ENCODE results near the gene INTS1. TPM values are rescaled to one million over a fixed set of nuclear protein-coding genes. Genes with fewer than 3 reads are reported as not detected.

The INTS1 gene
- total and polyA plus RNA-seq, 3 experiments from 2014 or later, result 26.1 to 111 (median 96.6) TPM

GRCh38 chr7:1440620-1441019 is 63.6 kb downstream of the INTS1 start:
- no peak overlapping the region for H3K4me3 Mint-ChIP-seq
- no peaks in the 10 kb centered on the region for H3K9me3 ChIP-seq (ENCODE audit: low read length)
- no peaks in the 10 kb centered on the region for H3K36me3 Mint-ChIP-seq
- no peak overlapping the region for H3K4me3 ChIP-seq (ENCODE audit: low read length)
- no peaks in the 10 kb centered on the region for H3K9me3 Mint-ChIP-seq
- no peaks in the 10 kb centered on the region for H3K27me3 ChIP-seq (ENCODE audit: insufficient read depth, low read length, poor library complexity, severe bottlenecking)
- CTCF ChIA-PET, result interaction anchor here (1.9 kb wide), 1 partner anchor 34 kb away, joined by 5 read pairs; no protein-coding TSS in a partner anchor
- no peaks in the 10 kb centered on the region for H3K4me1 Mint-ChIP-seq
- H3K36me3 ChIP-seq (ENCODE audit: insufficient read depth, low read length), result no peaks in the 10 kb centered on the region
- DNase-seq, result no peak
- peaks cover 0 to 2% of the 10 kb centered on the region in 2 donors for H3K27me3 Mint-ChIP-seq
- no peak overlapping the region for H3K27ac ChIP-seq (ENCODE audit: low read depth, low read length)
- H3K4me1 ChIP-seq (ENCODE audit: insufficient read depth, low read length), result no peaks in the 10 kb centered on the region
- no peak overlapping the region for H3K27ac Mint-ChIP-seq
- POLR2A ChIA-PET, result no interaction called here

- H3K27ac ChIP-seq (ENCODE audit: low read depth, low read length), result no peak overlapping the region
- Mint-ChIP-seq H3K36me3 (no peaks in the 10 kb centered on the region), H3K9me3 (no peaks in the 10 kb centered on the region), H3K4me3 (no peak overlapping the region), H3K27me3 (peaks cover 0 to 2% of the 10 kb centered on the region in 2 donors), H3K4me1 (no peaks in the 10 kb centered on the region), H3K27ac (no peak overlapping the region)
- H3K4me1 ChIP-seq (ENCODE audit: insufficient read depth, low read length), result no peaks in the 10 kb centered on the region
- ChIA-PET CTCF (interaction anchor here (1.9 kb wide), 1 partner anchor 35 kb away, joined by 5 read pairs; no protein-coding TSS in a partner anchor), POLR2A (no interaction called here)
- no peak overlapping the region for H3K4me3 ChIP-seq (ENCODE audit: low read length)
- H3K36me3 ChIP-seq (ENCODE audit: insufficient read depth, low read length), result no peaks in the 10 kb centered on the region
- no peaks in the 10 kb centered on the region for H3K9me3 ChIP-seq (ENCODE audit: low read length)
- DNase-seq, result no peak
- no peaks in the 10 kb centered on the region for H3K27me3 ChIP-seq (ENCODE audit: insufficient read depth, low read length, poor library complexity, severe bottlenecking)
Measured at GRCh38 chr7:1439373-1440363, 64.5 kb downstream of the INTS1 start.

GRCh38 chr7:1438821-1439220 is 65.4 kb downstream of the INTS1 start:
- Mint-ChIP-seq H3K9me3 (no peaks in the 10 kb centered on the region), H3K36me3 (no peaks in the 10 kb centered on the region), H3K4me3 (no peak overlapping the region), H3K4me1 (no peaks in the 10 kb centered on the region), H3K27me3 (peaks cover 0 to 2% of the 10 kb centered on the region in 2 donors), H3K27ac (no peak overlapping the region)
- Histone ChIP-seq H3K36me3 (ENCODE audit: insufficient read depth, low read length) (no peaks in the 10 kb centered on the region), H3K9me3 (ENCODE audit: low read length) (no peaks in the 10 kb centered on the region), H3K27me3 (ENCODE audit: insufficient read depth, low read length, poor library complexity, severe bottlenecking) (no peaks in the 10 kb centered on the region), H3K4me1 (ENCODE audit: insufficient read depth, low read length) (no peaks in the 10 kb centered on the region), H3K4me3 (ENCODE audit: low read length) (no peak overlapping the region), H3K27ac (ENCODE audit: low read depth, low read length) (no peak overlapping the region)
- CTCF ChIA-PET, result no interaction called here
- POLR2A ChIA-PET, result no interaction called here
- DNase-seq, result no peak

GRCh38 chr7:1438208-1438607 is 66.0 kb downstream of the INTS1 start:
- Mint-ChIP-seq H3K4me3 (no peak overlapping the region), H3K27me3 (peaks cover 0 to 2% of the 10 kb centered on the region in 2 donors), H3K27ac (no peak overlapping the region), H3K36me3 (no peaks in the 10 kb centered on the region), H3K9me3 (no peaks in the 10 kb centered on the region), H3K4me1 (no peaks in the 10 kb centered on the region)
- Histone ChIP-seq H3K27ac (ENCODE audit: low read depth, low read length) (no peak overlapping the region), H3K4me1 (ENCODE audit: insufficient read depth, low read length) (no peaks in the 10 kb centered on the region), H3K9me3 (ENCODE audit: low read length) (no peaks in the 10 kb centered on the region), H3K36me3 (ENCODE audit: insufficient read depth, low read length) (no peaks in the 10 kb centered on the region), H3K4me3 (ENCODE audit: low read length) (no peak overlapping the region), H3K27me3 (ENCODE audit: insufficient read depth, low read length, poor library complexity, severe bottlenecking) (no peaks in the 10 kb centered on the region)
- POLR2A ChIA-PET, result no interaction called here
- no peak for DNase-seq
- CTCF ChIA-PET, result no interaction called here

GRCh38 chr7:1437155-1437880 is 66.9 kb downstream of the INTS1 start:
- POLR2A ChIA-PET, result no interaction called here
- H3K4me1 Mint-ChIP-seq, result peaks cover 2 to 3% (median 2%) of the 10 kb centered on the region in 3 donors
- H3K27ac ChIP-seq (ENCODE audit: low read depth, low read length), result no peak overlapping the region
- CTCF ChIA-PET, result no interaction called here
- H3K9me3 Mint-ChIP-seq, result no peaks in the 10 kb centered on the region
- H3K27ac Mint-ChIP-seq, result no peak overlapping the region
- no peaks in the 10 kb centered on the region for H3K36me3 Mint-ChIP-seq
- H3K36me3 ChIP-seq (ENCODE audit: insufficient read depth, low read length), result no peaks in the 10 kb centered on the region
- H3K27me3 Mint-ChIP-seq, result peaks cover 2 to 3% of the 10 kb centered on the region in 2 donors
- H3K4me1 ChIP-seq (ENCODE audit: insufficient read depth, low read length), result peaks cover 2% of the 10 kb centered on the region
- H3K4me3 Mint-ChIP-seq, result no peak overlapping the region
- H3K9me3 ChIP-seq (ENCODE audit: low read length), result no peaks in the 10 kb centered on the region
- H3K4me3 ChIP-seq (ENCODE audit: low read length), result no peak overlapping the region
- DNase-seq, result no peak
- H3K27me3 ChIP-seq (ENCODE audit: insufficient read depth, low read length, poor library complexity, severe bottlenecking), result no peaks in the 10 kb centered on the region

GRCh38 chr7:1436608-1437007 is 67.6 kb downstream of the INTS1 start:
- Mint-ChIP-seq H3K4me3 (no peak overlapping the region), H3K4me1 (peaks cover 2 to 4% (median 4%) of the 10 kb centered on the region in 3 donors), H3K27me3 (peaks cover 4% of the 10 kb centered on the region in 2 donors), H3K27ac (no peak overlapping the region), H3K9me3 (no peaks in the 10 kb centered on the region), H3K36me3 (no peaks in the 10 kb centered on the region)
- Histone ChIP-seq H3K4me3 (ENCODE audit: low read length) (no peak overlapping the region), H3K4me1 (ENCODE audit: insufficient read depth, low read length) (peaks cover 5% of the 10 kb centered on the region), H3K36me3 (ENCODE audit: insufficient read depth, low read length) (no peaks in the 10 kb centered on the region), H3K27me3 (ENCODE audit: insufficient read depth, low read length, poor library complexity, severe bottlenecking) (no peaks in the 10 kb centered on the region), H3K9me3 (ENCODE audit: low read length) (no peaks in the 10 kb centered on the region), H3K27ac (ENCODE audit: low read depth, low read length) (no peak overlapping the region)
- no peak for DNase-seq
- ChIA-PET POLR2A (no interaction called here), CTCF (no interaction called here)

DNA sequence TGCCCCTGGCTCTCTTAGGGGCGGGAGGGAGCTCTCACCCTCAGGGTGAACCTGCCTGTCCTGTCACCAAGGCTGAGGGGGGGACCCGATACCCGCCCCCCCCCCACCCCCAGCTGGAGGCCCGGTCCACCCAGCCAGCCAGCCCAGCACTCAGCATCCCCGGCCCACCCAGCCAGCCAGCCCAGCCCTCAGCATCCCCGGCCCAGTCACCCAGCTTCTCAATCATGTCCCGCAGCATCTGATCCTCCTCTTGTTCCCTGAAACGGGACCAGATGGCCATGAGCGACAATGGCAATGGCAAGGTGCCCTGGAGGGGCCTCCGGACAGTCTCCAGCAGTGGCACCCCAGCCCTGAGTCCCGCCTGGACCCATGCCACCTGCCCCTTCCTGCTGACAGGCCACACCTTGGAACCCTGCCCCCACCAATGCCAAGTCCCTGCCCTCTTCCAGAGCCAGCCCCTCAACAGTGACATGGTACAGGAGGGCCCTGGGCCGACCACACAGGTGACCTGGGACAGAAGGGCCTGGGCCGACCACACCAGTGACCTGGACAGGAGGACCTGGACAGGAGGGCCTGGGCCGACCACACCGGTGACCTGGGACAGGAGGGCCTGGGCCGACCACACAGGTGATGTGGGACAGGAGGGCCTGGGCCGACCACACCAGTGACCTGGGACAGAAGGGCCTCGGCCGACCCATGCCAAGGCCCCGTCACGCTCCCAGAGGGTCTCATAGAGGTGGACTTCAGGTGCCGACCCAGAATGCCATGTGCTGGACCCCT is 69.1 kb downstream of the INTS1 start:
- H3K4me3 ChIP-seq (ENCODE audit: low read length), result no peak overlapping the region
- no peak overlapping the region for H3K27ac Mint-ChIP-seq
- H3K27me3 Mint-ChIP-seq, result peaks cover 4% of the 10 kb centered on the region in 2 donors
- peaks cover 2 to 4% (median 4%) of the 10 kb centered on the region in 3 donors for H3K4me1 Mint-ChIP-seq
- no peaks in the 10 kb centered on the region for H3K9me3 ChIP-seq (ENCODE audit: low read length)
- DNase-seq, result no peak
- no peaks in the 10 kb centered on the region for H3K36me3 ChIP-seq (ENCODE audit: insufficient read depth, low read length)
- H3K9me3 Mint-ChIP-seq, result no peaks in the 10 kb centered on the region
- no peaks in the 10 kb centered on the region for H3K27me3 ChIP-seq (ENCODE audit: insufficient read depth, low read length, poor library complexity, severe bottlenecking)
- H3K36me3 Mint-ChIP-seq, result no peaks in the 10 kb centered on the region
- no peak overlapping the region for H3K27ac ChIP-seq (ENCODE audit: low read depth, low read length)
- H3K4me1 ChIP-seq (ENCODE audit: insufficient read depth, low read length), result peaks cover 5% of the 10 kb centered on the region
- CTCF ChIA-PET, result interaction anchor here (3.2 kb wide), 1 partner anchor 39 kb away, joined by 19 read pairs; no protein-coding TSS in a partner anchor
- POLR2A ChIA-PET, result no interaction called here
- H3K4me3 Mint-ChIP-seq, result no peak overlapping the region
